NCI-H146 (cell line): ENCODE measurements around the gene MXRA5.
"Not testable (repeated sequence)": the region's sequence is repeated elsewhere in the genome, so short reads cannot be mapped to it uniquely, and the experiment has no call there.

Experiments
- DNase-seq: peaks from one replicate; lab custom pipeline; 2025; lab: John Stamatoyannopoulos, UW

MXRA5 gene, protein sequence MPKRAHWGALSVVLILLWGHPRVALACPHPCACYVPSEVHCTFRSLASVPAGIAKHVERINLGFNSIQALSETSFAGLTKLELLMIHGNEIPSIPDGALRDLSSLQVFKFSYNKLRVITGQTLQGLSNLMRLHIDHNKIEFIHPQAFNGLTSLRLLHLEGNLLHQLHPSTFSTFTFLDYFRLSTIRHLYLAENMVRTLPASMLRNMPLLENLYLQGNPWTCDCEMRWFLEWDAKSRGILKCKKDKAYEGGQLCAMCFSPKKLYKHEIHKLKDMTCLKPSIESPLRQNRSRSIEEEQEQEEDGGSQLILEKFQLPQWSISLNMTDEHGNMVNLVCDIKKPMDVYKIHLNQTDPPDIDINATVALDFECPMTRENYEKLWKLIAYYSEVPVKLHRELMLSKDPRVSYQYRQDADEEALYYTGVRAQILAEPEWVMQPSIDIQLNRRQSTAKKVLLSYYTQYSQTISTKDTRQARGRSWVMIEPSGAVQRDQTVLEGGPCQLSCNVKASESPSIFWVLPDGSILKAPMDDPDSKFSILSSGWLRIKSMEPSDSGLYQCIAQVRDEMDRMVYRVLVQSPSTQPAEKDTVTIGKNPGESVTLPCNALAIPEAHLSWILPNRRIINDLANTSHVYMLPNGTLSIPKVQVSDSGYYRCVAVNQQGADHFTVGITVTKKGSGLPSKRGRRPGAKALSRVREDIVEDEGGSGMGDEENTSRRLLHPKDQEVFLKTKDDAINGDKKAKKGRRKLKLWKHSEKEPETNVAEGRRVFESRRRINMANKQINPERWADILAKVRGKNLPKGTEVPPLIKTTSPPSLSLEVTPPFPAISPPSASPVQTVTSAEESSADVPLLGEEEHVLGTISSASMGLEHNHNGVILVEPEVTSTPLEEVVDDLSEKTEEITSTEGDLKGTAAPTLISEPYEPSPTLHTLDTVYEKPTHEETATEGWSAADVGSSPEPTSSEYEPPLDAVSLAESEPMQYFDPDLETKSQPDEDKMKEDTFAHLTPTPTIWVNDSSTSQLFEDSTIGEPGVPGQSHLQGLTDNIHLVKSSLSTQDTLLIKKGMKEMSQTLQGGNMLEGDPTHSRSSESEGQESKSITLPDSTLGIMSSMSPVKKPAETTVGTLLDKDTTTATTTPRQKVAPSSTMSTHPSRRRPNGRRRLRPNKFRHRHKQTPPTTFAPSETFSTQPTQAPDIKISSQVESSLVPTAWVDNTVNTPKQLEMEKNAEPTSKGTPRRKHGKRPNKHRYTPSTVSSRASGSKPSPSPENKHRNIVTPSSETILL (N-terminal part only)

DNA sequence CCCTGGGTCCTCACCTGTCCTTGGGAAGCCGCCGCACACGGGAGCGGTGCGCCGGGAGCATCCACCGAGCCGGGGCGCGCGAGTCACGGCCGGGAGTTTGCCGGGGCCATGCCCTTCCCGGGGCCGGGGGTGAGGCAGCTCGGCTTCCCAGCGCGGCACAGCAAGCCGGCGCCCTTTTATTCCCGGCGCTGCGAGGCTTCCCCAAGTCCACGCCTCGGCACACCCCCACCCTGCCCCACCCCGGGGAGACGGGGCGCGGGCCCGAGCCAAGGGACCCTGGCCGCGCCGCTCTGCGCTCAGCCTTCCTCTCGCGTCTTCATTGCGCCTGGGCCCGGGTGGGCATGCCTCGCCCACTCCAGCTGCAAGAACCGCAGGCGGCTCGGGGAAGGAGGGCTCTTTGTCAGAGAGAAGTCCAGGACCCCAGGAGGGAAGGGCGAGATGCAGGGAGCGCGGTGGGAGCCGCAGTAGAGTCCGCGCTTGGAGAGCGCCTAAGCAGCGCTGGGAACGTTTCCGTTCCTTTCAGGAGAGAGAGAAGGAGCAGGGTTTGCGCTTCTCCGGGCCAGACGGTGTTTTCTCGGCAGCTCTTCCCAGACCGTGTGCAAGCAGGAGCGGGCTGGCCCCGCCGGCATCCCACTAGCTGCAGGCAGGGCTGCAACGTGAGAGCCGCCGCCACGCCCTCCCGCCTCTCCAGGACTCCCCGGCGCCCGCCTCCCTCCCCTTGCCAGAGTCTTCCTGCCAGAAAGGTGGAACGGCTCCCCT is at the start of gene MXRA5:
Gene MXRA5 (minus strand): TSS at position 152 of the 759 bp plus-strand sequence. CDS start 2,819 bp downstream, outside the sequence.
- DNase-seq = no peak

DNA sequence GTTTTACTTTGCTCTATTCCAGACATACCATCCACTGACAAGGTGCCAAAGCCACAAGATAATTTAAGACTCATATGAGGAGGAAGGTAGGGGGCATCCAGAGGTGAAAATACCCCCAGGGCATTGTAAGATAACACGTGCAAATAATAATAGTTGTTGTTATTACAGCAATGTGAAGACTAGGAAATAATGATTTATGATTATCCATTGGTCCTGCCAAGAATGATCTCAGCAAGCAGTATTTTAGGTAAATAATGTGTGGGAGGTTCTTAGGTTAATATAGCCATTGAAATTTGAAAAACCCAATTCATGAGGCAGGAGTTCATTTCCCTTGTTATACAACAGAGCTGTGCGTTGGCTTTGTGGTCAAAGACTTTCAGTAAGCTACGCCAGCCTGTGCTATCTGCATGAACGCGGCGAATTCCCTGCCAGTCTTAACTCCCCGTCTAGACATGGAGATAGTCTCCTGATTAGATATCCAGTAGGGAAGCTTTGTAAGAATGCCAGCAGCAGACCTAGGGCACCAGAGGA is 47.2 kb upstream of the MXRA5 start:
- no peak for DNase-seq

DNA sequence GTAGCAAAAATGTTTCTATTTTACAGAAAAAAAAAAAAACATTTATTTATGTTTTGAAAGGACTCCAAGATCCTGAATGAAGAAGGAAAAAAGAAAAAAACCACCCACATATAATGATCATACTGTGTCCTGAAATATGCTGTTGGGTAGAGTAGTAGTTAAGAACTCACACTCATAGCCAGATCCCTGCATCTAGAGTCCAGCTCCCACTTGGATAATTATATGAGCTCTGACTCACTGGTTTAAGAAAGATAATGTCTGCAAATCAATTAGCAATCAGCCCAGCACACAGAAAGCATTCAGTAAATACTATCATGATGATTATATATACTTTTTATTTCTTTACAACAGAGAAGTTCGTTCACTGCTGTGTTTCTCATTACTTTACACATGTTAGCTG is 46.7 kb upstream of the MXRA5 start:
- DNase-seq = no peak

DNA sequence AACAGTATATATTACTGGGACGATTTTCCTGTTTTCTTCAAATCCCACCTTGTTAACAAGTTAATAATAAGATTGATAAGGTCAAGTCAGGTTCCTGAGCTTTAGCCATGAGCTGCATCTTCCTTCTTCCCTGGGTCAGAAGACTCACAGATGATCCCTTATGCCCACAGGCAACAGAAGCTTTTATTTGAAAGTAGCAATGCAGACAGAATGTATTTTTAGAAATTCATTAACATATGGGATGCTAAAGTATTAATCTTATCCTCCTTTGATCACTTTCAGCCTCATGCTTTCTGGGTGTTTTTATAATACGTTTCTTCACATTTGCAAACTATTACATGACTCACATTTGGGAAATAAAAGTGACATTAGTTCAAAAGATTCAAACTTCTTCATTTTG is 42.0 kb upstream of the MXRA5 start:
- DNase-seq = no peak

DNA sequence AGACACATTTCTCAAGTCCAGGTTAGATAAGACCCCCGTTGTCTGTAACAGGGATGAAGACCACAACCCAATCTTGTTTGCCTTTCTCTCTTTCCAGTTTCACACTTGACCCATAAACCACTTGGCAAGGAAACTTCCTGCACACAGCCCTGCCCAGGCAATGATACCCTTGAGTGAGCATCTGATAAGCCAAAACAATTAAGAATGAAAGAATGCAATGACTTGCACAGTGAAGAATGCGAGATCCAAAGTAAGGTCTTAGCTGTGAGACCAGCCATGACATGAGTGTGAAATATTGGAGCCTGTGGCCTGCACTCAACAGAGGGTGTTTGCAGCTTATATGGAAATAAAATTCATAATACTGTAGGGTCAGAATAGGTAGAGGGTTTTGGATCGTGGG is 37.9 kb upstream of the MXRA5 start:
- no peak for DNase-seq

DNA sequence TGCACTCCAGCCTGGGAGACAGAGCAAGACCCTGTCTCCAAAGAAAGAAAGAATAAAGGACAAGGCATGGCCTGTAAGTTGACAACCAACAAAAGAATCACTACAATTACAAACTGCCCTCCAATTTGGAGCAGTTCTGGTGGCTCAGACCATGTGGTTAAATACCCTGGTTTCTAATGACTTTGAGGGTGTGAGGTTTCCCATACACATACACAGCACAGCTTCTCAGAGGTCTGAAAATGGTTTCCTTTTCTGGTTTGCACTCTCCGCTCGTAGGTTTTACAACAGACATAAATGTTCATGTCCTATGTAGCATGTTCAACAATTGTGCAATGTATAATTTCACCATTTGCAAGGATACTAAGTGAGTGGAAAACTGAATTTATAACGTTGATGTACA is 34.2 kb upstream of the MXRA5 start:
- no peak for DNase-seq

DNA sequence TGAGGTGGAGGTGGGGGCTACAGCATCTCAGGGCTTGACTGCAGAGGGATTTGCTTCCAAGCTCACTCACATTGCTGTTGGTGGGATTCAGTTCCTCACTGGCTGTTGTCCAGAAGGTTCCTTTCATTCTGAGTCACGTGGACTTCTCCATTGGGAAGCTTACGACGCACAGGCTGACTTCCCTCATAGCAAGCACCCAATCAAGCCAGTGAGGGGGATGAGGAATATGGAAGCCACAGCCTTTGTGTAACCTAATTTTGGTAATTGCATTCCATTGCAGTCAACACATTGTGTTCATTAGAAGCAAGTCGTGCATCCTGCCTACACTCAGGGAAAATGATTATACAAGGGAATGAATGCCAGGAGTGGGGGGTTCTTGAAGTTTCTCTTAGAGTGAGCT is 32.7 kb upstream of the MXRA5 start:
- DNase-seq = no peak

DNA sequence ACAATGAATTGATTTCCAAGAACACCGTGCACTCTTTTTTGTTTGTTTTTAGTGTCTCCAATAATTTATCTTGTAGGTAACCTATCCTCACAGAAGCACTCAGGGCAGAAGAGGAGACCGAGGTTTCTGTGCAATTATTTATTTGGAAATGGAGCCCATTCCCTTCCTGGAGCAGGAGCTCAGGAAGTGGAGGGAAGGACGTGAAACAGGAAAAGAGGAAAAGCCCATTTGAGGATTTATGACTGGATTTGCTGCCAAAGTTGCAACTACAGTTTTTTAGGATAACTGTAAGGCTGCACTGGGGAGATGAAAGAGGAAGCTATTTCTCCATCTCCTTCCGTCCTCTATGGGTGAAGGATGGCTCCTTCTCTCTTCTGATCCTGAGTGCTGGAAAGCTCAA is 31.7 kb upstream of the MXRA5 start:
- DNase-seq = no peak

DNA sequence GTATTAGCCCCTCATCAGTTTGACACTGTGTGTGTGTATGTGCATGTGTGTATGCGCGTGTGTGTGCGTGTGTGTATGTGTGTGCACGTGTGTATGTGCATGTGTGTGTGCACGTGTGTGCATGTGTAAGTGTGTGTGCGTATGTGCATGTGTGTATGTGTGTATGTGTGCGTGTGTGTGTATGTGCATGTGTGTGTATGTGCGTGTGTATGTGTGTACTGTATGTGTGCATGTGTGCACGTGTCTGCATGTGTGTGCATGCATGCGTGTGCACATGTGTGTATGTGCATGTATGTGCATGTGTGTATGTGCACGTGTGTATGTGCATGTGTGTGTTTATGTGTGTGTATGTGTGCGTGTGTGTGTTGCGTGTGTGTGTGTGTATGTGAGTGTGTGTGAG is 31.1 kb upstream of the MXRA5 start:
- DNase-seq = no peak

DNA sequence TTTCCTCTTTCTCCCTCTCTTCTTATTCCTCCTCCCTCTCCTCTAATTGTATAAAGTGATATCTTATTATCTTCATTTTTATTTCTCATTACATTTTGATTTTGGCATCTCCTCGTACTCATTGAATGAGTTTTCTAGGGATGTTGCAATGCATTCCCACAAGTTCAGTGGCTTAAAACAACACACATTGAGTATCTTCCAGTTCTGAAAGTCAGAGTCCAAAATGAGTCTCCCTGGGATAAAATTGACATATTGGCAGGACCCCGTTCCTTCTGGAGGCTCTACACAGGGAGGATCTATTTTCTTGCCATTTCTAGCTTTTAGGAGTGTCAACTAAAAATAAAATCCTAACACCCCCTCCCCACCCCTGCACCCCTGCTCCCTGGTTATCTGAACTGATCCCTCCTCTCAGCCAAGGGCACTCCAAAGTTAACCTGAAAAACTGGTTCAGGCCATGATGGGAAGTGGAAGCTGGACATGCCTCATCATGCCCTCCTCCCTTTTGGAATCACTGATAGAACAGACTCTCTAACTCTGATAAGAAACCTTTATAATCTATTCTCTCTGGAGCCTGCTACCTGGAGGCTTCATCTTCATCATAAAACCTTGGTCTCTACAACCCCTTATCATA is 29.5 kb upstream of the MXRA5 start:
- not testable (repeated sequence) for DNase-seq

DNA sequence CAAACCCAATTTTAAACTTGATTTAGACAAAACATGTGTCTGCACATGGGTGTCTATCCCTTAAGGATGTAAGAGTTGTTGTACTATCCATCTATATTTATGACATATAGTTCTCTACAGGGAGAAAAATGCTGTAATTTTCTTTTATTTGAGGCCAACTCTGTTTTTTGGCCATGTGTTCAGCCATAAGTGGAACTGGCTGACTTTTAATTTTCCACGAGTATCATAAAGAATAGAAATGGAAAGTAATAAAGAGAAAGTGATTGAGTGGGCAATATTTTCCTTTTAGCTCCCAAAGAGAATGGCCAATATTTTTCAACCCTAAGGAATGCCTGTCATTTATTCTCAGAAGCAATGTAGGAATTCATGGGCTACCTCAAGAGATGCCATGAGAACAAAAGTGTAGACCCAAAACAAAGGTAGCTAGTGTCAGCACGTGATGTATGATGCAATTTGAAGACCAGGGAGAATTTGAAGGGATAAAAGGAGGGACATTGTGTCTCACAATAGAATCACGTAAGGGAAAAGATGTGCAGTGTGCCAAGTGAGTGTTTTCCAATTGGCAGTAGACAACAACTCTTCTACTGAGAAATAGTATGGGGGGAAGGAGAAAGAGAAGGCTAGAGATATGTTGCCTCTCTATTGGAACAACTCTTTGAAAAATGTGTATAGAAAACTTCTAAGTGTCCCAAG is 27.8 kb upstream of the MXRA5 start:
- no peak for DNase-seq

DNA sequence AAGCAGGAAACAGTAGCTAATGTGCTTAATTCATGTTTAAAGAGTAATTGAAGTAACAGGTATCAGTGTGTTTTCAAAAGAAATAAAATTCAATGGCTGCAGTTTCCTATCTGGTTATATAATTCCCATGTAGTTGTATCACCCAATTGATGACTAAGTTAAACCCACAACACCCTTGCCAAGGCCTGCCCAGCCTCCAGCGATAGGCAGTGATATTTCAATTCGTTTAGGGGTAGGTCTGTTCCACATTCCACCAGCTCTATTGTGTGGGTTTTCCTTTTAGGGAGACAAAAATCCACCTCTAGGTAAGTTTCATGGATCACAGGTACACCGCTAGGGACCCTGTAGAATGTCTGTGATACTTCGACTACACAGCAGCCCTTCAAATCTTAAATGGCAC is 24.7 kb upstream of the MXRA5 start:
- DNase-seq = no peak

DNA sequence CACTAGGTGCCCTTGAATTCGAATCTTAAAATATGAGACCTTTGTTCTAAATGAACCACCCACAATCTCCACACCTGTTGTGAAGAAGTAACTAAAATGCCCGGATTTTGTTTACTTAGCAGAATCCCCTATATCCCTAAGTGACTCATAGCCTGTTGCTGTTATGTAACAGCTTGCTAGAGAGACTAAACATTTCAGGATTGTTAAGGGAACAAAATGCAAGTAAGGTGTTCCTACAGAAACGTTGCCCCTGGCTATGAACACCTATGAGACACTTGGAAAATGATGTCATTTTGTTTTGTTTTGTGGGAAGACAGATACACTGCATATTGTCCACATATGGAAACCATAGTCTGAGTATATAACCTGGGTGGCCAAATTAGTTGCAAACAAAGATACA is 24.2 kb upstream of the MXRA5 start:
- no peak for DNase-seq

DNA sequence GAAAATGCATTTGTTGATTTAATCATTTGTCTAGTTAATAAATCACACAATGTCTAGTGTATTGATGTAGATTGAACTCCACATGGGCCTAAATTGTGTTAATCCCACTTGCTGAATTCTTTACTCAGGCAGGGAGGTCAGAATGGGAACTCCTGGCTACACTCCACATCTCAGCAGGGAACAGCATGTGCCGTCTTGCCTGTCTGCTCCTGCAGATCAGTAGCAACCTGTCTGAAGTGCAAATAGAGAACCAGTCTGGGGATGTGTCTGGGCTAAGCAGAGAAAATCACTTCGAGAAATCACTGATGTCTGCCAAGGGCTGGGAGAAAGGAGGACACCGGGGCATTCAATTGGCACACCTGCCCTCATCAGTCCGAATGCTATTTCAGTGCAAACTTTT is 16.5 kb upstream of the MXRA5 start:
- DNase-seq = no peak

DNA sequence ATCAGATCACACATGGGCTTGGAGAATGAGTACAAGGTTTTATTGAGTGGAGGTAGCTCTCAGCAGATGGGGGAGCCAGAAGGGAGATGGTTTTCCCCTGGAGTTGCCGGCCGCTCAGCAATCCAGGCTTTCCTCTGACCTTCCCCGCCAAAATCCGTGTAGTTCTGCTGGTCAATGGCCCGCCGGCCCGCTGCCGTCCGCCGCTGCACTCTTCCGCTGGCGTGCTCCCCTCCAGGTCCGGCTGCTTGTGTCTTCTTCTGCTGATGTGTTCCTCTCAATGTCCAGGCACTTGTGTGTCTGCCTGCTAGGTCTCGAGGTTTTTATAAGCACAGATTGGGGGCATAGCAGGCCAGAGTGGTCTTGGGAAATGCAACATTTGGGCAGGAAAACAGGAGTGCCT is 14.4 kb upstream of the MXRA5 start:
- no peak for DNase-seq

DNA sequence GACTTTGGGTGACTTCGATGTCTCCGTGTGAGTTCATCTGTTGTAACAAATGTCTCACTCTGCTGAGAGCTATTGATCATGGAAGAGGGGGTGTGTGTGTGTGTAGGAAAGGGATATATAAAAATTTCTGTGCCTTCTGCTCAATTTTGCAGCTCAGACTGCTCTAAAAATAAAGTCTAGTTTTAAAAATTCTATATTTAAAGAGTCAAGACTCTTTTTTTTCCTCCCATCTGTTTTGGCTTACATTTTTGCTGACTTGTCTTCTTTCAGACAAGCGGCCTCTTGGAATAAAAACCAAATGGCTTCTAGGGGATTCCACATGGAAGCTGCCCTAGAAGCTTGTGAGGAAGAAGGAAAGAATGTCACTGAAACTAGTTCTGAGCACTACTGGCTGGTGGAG is 6.3 kb upstream of the MXRA5 start:
- DNase-seq = not testable (repeated sequence)

DNA sequence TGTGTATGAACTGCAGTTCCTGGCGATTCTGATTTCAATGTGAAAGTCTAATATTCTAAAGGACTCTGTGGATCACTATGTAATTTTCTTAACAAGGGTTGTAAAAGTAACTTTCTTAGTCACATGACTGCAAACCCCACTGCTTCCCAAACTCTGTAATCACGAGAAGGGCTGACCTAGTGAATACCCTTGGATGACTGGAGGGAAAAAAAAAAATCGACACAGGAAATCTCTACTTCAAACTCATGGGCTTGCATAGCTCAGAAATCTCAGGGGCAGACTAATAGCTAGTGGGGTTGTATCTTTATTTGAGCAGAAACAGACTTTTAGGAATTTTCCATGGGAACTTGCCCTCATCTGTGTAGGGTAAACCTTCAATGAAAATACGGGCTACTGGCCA is 4.8 kb upstream of the MXRA5 start:
- DNase-seq = no peak

DNA sequence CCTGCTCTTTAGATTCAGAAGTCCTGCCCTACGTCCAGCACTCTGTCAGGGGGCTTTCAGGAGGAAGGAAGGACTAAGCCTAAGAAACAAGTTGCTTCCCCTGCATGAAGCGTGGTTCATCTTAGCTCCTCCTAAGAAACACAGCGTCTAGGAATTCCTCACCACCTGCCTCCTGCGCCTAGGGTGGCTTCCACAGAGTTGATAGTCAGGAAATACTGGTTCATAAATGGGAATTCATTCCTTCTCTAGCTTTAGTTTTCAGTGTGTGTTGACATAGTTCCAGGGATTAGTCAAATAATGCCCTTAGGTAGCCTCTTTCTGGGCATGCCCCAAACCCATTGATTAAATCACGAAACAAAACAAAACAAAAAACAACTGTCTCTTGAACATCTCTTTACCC is 1.7 kb upstream of the MXRA5 start:
- no peak for DNase-seq

DNA sequence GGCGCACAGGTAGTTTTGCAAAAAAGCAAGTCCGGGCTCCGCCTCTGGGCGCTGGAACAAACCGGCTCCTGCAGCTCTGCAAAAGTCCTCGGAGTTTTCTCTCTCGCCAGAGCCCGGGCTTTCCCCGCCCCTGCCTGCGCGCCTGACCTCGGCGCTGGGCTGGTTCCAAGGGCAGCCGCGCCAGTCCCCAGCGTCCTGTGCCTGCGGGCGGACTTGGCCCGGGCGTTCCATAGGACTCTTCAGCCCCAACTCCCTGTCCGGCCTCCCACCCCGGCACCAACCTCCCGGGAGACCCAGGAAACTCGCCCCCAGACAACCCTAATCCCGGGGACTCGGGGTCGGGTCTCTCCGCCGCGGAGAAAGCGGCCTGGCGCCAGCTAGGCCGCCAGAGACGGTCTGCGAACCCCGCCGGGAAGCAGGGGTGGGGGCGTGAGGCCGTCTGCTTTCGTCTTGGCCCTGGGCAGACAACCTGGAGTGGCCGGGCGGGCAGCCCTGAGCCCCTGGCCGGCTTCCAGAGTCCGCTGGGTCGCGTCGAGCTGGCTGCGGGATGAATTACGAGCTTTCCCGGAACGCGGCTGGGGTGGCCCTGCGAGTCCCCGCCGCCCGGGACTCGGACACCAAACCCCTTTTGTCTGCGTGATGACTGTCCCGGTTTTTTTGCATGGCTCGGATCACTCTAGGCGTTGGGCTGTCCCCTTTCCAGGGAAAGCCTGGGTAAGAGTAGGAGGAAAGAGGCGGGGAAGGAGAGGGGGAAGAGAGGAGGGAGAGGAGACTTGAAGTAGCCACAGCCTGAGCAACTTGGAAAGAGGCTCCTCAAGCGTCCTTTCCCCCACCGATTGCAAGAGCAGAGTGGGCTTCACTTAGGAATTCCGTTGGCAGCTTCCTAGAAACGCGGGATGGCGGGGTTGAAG is 916 bp downstream of the MXRA5 start:
- DNase-seq = no peak
